Measurements from ENCODE around the gene PHF20.
"Not testable (repeated sequence)": the region's sequence is repeated elsewhere in the genome, so short reads cannot be mapped to it uniquely, and the experiment has no call there.

The PHF20 gene

GRCh38 chr20:35839904-35840303 is 68.1 kb downstream of the PHF20 start:
- no peak for DNase-seq (ENCODE audit: low read depth)

GRCh38 chr20:35840421-35840820 is 68.6 kb downstream of the PHF20 start:
- DNase-seq (ENCODE audit: low read depth), result no peak

GRCh38 chr20:35842361-35842760 is 70.5 kb downstream of the PHF20 start:
- DNase-seq (ENCODE audit: low read depth), result no peak

GRCh38 chr20:35843894-35844293 is 72.1 kb downstream of the PHF20 start:
- DNase-seq (ENCODE audit: low read depth), result not testable (repeated sequence)

- DNase-seq (ENCODE audit: low read depth), result peak; percentile 40
Measured at GRCh38 chr20:35845561-35845960, 73.7 kb downstream of the PHF20 start.

- DNase-seq (ENCODE audit: low read depth), result no peak
Measured at GRCh38 chr20:35849706-35850105, 77.9 kb downstream of the PHF20 start.

GRCh38 chr20:35851659-35852058 is 79.8 kb downstream of the PHF20 start:
- not testable (repeated sequence) for DNase-seq (ENCODE audit: low read depth)

GRCh38 chr20:35854713-35855348 is 83.0 kb downstream of the PHF20 start:
- no peak for DNase-seq (ENCODE audit: low read depth)

GRCh38 chr20:35855641-35856040 is 83.8 kb downstream of the PHF20 start:
- not testable (repeated sequence) for DNase-seq (ENCODE audit: low read depth)

GRCh38 chr20:35856866-35857265 is 85.1 kb downstream of the PHF20 start:
- DNase-seq (ENCODE audit: low read depth), result no peak

- DNase-seq (ENCODE audit: low read depth), result no peak
Measured at GRCh38 chr20:35866418-35867202, 94.8 kb downstream of the PHF20 start.

- DNase-seq (ENCODE audit: low read depth), result no peak
Measured at GRCh38 chr20:35870541-35871258, 98.9 kb downstream of the PHF20 start.

- no peak for DNase-seq (ENCODE audit: low read depth)
Measured at GRCh38 chr20:35871259-35871771, 99.5 kb downstream of the PHF20 start.

GRCh38 chr20:35876033-35876320 is 104.2 kb downstream of the PHF20 start:
- DNase-seq (ENCODE audit: low read depth), result no peak

- DNase-seq (ENCODE audit: low read depth), result no peak
Measured at GRCh38 chr20:35877611-35878010, 105.8 kb downstream of the PHF20 start.

GRCh38 chr20:35878113-35878625 is 106.4 kb downstream of the PHF20 start:
- DNase-seq (ENCODE audit: low read depth), result no peak

GRCh38 chr20:35881676-35882075 is 109.9 kb downstream of the PHF20 start:
- no peak for DNase-seq (ENCODE audit: low read depth)

GRCh38 chr20:35882427-35883161 is 110.8 kb downstream of the PHF20 start:
- peak; percentile 25 for DNase-seq (ENCODE audit: low read depth)

GRCh38 chr20:35883336-35883777 is 111.5 kb downstream of the PHF20 start:
- DNase-seq (ENCODE audit: low read depth), result no peak

- peak; percentile 99 for DNase-seq (ENCODE audit: low read depth)
Measured at GRCh38 chr20:35883778-35884540, 112.1 kb downstream of the PHF20 start.

- DNase-seq (ENCODE audit: low read depth), result no peak
Measured at GRCh38 chr20:35884541-35884865, 112.7 kb downstream of the PHF20 start.
